K562 (cell line): ENCODE data around the gene HIRIP3. TPM values are rescaled to one million over a fixed set of nuclear protein-coding genes. Genes with fewer than 3 reads are reported as not detected.

Experiments used
- CBX2 ChIP-seq: fragments of 200-600 bp; sonication (generic); IDR thresholded peaks from one replicate; pipeline ENCODE4 v1.6.1; 2012; ENCODE audit warnings: mild to moderate bottlenecking, low read length, inconsistent platforms; ENCODE audit not compliant: insufficient read depth, poor library complexity, severe bottlenecking
- DMBX1 ChIP-seq: fragments of 250-450 bp; sonication (Bioruptor Pico); IDR thresholded peaks from 2 replicates; pipeline ENCODE4 v1.8.0; 2022; ENCODE audit warnings: inconsistent platforms, mild to moderate bottlenecking, moderate library complexity, borderline replicate concordance
- EP300 ChIP-seq: IDR thresholded peaks from 2 replicates; pipeline ENCODE4 v1.6.1; 2012; ENCODE audit warnings: low read length, improper control_type of control experiment
- FIP1L1 ChIP-seq: fragments of 200-400 bp; formaldehyde crosslinking; IDR thresholded peaks from 2 replicates; pipeline ENCODE4 v1.6.1; 2018; ENCODE audit warnings: mild to moderate bottlenecking, low read depth, low read length; ENCODE audit not compliant: poor library complexity, severe bottlenecking
- HDAC2 ChIP-seq: fragments of 450-650 bp; IDR thresholded peaks from 2 replicates; pipeline ENCODE4 v1.6.1; 2016; ENCODE audit warnings: mild to moderate bottlenecking
- KLF16 ChIP-seq: IDR thresholded peaks from 2 replicates; pipeline ENCODE4 v1.6.1; 2016; ENCODE audit warnings: antibody characterized with exemption
- LEF1 ChIP-seq: fragments of 450-650 bp; IDR thresholded peaks from 2 replicates; pipeline ENCODE4 v1.6.1; 2016; ENCODE audit warnings: mild to moderate bottlenecking
- MBD2 ChIP-seq: sonication (generic); IDR thresholded peaks from 2 replicates; pipeline ENCODE4 v1.6.1; 2016; ENCODE audit warnings: low read depth, borderline replicate concordance
- NFYB ChIP-seq: IDR thresholded peaks from 2 replicates; pipeline ENCODE4 v1.6.1; 2011; ENCODE audit warnings: mild to moderate bottlenecking, moderate library complexity; ENCODE audit not compliant: insufficient read length; ENCODE audit errors: extremely low read depth
- POLR2H ChIP-seq: IDR thresholded peaks from 2 replicates; pipeline ENCODE4 v1.6.1; 2016; ENCODE audit warnings: missing genetic modification characterization, low read depth, mild to moderate bottlenecking, control low read depth, missing compliant biosample characterization, moderate library complexity
- RBM14 ChIP-seq: fragments of 200-400 bp; formaldehyde crosslinking; IDR thresholded peaks from 2 replicates; pipeline ENCODE4 v1.6.1; 2018; ENCODE audit warnings: low read depth, mild to moderate bottlenecking, low read length, moderate library complexity, borderline replicate concordance; ENCODE audit not compliant: insufficient read depth
- ZBED1 ChIP-seq: IDR thresholded peaks from 2 replicates; pipeline ENCODE4 v1.6.1; 2014
- ZBTB8A ChIP-seq: fragments of 450-650 bp; IDR thresholded peaks from 2 replicates; pipeline ENCODE4 v1.6.1; 2018; ENCODE audit warnings: mild to moderate bottlenecking, moderate library complexity; ENCODE audit not compliant: partially characterized antibody
- ZNF121 ChIP-seq: sonication (generic); formaldehyde crosslinking; conservative IDR thresholded peaks from 2 replicates; pipeline ENCODE4 v1.8.0; 2022; ENCODE audit warnings: missing genetic modification reagents
- ZNF175 ChIP-seq: fragments of 200-800 bp; sonication (Bioruptor generic); IDR thresholded peaks from 2 replicates; pipeline ENCODE4 v1.6.1; 2016; ENCODE audit warnings: low read depth, mild to moderate bottlenecking, missing genetic modification characterization, missing compliant biosample characterization
- ZNF232 ChIP-seq: sonication (generic); formaldehyde crosslinking; IDR thresholded peaks from 2 replicates; pipeline ENCODE4 v1.8.0; 2022; ENCODE audit warnings: mild to moderate bottlenecking, missing genetic modification reagents
- ZNF282 ChIP-seq: sonication (generic); formaldehyde crosslinking; IDR thresholded peaks from 2 replicates; pipeline ENCODE4 v1.8.1; 2023; ENCODE audit warnings: missing genetic modification reagents
- ZNF586 ChIP-seq: fragments of 450-650 bp; formaldehyde crosslinking; conservative IDR thresholded peaks from 2 replicates; pipeline ENCODE4 v1.4.0; 2020; ENCODE audit warnings: mild to moderate bottlenecking, moderate library complexity
- polyA plus RNA-seq, 8 experiments: library from polyadenylated mRNA; depleted of rRNA in 4 of 8; stranded (reverse) in 5 of 8; unstranded in 3 of 8; fragments of >200 nt; fragmentation: Nextera tagmentation in 2 of 8; fragmentation: Illumina TruSeq in 1 of 8; extraction: Ambion mirVana in 2 of 8; extraction: Trizol in 1 of 8; gene quantifications; 2 replicates each; pipeline versions ENCODE4 v1.2.1 to v1.2.3, GENCODE V29; 2011 to 2014; ENCODE audit warnings: inconsistent platforms in 1 of 8, missing spikeins in 1 of 8
- total RNA-seq, 7 experiments: library from RNA; depleted of rRNA in 6 of 7; stranded (reverse); fragments of >200 nt in 6 of 7; fragmentation: Illumina TruSeq in 2 of 7; extraction: Trizol in 2 of 7; gene quantifications; 2 replicates each; pipeline versions ENCODE4 v1.2.1 to v1.2.3, GENCODE V29; 2011 to 2021; ENCODE audit warnings: low replicate concordance in 1 of 7
- TF ChIP-seq, protein P1 (sequence below): fragments of 450-650 bp; IDR thresholded peaks from 2 replicates; pipeline ENCODE4 v1.6.1; 2017; ENCODE audit warnings: mild to moderate bottlenecking, moderate library complexity
- TF ChIP-seq, protein P2 (sequence below): fragments of 250-450 bp; sonication (Bioruptor Pico); IDR thresholded peaks from 2 replicates; pipeline ENCODE4 v1.4.0; 2020; ENCODE audit warnings: mild to moderate bottlenecking, moderate library complexity, borderline replicate concordance
- TF ChIP-seq, protein P3 (sequence below): sonication (generic); formaldehyde crosslinking; IDR thresholded peaks from 2 replicates; pipeline ENCODE4 v1.8.0; 2023; ENCODE audit warnings: mild to moderate bottlenecking, missing genetic modification reagents

The HIRIP3 gene
- total and polyA plus RNA-seq, 9 of the 15 experiments (the other 6 are each of a cell fraction or from before 2014, with no cell fraction given) = 3.3 to 38.2 (median 18.2) TPM

DNA sequence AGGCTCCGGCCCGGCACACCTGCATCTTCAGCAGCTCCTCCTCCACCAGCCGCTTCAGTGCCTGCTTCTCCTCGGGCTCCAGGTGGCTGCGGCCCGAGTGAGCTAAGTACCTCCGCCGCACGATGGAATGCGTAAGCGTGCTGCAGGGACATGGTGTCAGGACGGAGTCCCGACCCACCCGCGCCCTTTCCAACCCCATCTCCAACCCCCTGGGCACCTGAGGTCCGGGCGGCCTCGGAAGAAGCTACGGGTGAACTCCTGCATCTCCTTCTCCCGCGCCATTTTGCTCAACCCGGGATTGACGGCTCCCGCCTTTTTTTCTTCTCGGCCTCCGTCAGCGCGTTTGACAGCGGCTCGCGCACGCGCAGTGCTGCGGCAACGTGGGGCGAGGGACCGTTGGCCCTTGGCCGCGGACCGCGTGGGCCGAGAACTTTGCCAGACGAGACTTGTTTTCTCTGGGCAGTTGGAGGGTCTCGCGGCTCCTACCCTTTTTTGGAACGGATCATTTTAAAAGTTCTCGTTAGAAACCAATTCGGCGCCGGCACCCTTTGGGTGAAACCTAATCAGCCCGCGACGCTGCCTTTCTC lies at the start of gene HIRIP3 (continued):
- TF ChIP-seq, protein P1, sequence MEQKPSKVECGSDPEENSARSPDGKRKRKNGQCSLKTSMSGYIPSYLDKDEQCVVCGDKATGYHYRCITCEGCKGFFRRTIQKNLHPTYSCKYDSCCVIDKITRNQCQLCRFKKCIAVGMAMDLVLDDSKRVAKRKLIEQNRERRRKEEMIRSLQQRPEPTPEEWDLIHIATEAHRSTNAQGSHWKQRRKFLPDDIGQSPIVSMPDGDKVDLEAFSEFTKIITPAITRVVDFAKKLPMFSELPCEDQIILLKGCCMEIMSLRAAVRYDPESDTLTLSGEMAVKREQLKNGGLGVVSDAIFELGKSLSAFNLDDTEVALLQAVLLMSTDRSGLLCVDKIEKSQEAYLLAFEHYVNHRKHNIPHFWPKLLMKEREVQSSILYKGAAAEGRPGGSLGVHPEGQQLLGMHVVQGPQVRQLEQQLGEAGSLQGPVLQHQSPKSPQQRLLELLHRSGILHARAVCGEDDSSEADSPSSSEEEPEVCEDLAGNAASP = no peak
- TF ChIP-seq FIP1L1 (peak; percentile 59), ZNF232 (CRISPR knock-in tag) (no peak), ZBTB8A (no peak), ZNF282 (CRISPR knock-in tag) (0 out of 2 replicates have a peak, but pooled peaks have one; percentile 21), DMBX1 (no peak), CBX2 (no peak), KLF16 (no peak), MBD2 (peak; percentile 16; the same call in 1 of the 2 replicates), RBM14 (no peak), EP300 (no peak), ZBED1 (no peak; the same call in 1 of the 2 replicates), ZNF175 (CRISPR knock-in tag) (peak; percentile 77; the same call in 1 of the 2 replicates), LEF1 (no peak), POLR2H (tag) (no peak), ZNF121 (no peak; the same call in 1 of the 2 replicates), ZNF586 (CRISPR knock-in tag) (no peak), HDAC2 (0 out of 2 replicates have a peak, but pooled peaks have one; percentile 55), NFYB (no peak)
- TF ChIP-seq, protein P2, sequence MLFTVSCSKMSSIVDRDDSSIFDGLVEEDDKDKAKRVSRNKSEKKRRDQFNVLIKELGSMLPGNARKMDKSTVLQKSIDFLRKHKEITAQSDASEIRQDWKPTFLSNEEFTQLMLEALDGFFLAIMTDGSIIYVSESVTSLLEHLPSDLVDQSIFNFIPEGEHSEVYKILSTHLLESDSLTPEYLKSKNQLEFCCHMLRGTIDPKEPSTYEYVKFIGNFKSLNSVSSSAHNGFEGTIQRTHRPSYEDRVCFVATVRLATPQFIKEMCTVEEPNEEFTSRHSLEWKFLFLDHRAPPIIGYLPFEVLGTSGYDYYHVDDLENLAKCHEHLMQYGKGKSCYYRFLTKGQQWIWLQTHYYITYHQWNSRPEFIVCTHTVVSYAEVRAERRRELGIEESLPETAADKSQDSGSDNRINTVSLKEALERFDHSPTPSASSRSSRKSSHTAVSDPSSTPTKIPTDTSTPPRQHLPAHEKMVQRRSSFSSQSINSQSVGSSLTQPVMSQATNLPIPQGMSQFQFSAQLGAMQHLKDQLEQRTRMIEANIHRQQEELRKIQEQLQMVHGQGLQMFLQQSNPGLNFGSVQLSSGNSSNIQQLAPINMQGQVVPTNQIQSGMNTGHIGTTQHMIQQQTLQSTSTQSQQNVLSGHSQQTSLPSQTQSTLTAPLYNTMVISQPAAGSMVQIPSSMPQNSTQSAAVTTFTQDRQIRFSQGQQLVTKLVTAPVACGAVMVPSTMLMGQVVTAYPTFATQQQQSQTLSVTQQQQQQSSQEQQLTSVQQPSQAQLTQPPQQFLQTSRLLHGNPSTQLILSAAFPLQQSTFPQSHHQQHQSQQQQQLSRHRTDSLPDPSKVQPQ (CRISPR knock-in tag) = no peak
- TF ChIP-seq, protein P3, sequence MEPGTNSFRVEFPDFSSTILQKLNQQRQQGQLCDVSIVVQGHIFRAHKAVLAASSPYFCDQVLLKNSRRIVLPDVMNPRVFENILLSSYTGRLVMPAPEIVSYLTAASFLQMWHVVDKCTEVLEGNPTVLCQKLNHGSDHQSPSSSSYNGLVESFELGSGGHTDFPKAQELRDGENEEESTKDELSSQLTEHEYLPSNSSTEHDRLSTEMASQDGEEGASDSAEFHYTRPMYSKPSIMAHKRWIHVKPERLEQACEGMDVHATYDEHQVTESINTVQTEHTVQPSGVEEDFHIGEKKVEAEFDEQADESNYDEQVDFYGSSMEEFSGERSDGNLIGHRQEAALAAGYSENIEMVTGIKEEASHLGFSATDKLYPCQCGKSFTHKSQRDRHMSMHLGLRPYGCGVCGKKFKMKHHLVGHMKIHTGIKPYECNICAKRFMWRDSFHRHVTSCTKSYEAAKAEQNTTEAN (CRISPR knock-in tag) = peak; percentile 60; the same call in 1 of the 2 replicates
